ENCODE data around the gene TMEM132D.

TMEM132D gene

DNA sequence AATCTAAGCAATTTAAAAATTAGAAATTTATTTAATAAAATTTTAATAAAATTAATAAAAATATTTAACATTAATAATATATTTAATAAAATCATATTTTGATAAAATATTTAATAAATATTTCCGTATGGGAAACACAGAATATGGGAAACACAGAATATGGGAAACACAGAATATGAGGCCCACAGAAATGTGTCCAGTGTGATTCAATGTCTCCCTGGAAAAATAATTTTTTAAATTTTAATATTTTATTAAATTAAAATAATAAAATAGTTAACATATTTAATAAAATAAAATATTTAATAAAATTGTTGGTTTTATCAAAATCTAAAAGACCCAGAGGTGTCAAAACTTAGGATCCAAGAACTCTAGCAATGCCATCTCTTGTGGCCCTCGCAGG, 186.4 kb downstream of the TMEM132D start:
- peak; percentile 67 for FAIRE-seq

DNA sequence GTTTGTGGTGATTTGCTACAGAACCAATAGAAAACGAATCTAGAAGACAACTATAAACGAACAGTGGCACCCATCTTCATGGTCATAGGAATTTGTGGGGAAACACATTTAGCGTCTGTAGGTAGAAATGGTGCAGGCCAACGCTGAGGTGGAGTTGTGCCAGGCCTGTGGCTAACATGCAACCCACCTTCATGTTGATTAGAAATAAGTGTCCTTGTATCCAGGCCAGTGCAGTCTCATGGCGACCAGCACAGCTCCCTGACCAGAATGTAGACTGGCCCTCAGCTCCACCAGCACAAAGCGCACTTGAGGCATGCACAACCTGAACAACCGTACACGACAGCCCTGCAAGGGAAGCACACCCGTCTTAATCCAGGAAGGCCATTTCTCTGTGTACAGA, 187.0 kb downstream of the TMEM132D start:
- FAIRE-seq = no peak

DNA sequence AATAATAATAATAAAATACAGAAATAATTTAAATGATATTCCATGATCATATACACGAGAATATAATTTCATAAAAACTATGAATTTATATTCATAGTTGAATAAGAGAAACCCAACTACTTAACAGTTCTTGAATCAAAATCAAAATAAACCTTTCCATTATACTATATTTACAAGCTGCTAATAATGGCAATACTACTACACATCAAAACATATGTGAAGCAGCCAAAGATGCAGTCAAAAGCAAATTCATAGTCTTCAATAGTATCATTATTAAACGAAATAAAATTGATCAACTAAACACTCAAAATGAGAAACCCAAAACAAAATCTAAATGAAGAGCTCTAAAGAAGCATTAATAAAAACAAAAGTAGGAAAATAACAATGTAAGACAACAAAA, 197.1 kb downstream of the TMEM132D start:
- FAIRE-seq = no peak

DNA sequence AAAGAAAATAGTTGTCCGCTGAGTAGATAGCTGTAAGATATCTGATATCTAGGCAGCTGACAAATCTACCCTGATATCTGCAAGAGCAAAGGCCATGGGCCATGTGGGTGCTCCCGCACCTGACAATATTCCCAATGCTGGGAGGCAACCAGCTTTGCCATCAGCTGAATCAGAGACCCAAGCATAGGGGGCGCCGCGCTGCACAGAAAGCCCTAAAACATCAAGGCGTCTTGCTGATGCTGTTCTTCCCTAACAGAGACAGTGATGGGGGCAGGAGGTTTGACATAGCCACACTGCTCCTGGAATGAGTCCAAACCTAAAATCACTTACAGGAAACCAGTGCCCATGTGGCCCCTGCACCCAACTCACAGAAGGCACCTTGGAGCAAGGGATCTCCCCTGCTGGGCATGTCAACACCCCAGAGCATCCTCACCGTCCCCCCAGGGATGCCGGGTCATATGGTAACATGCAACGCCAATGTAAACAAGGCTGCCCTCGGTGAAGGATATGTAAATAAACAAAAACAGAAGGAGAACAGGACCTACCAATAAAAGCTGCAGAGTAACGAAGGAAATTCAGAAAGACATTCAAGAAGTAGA, 199.5 kb downstream of the TMEM132D start:
- FAIRE-seq = no peak

DNA sequence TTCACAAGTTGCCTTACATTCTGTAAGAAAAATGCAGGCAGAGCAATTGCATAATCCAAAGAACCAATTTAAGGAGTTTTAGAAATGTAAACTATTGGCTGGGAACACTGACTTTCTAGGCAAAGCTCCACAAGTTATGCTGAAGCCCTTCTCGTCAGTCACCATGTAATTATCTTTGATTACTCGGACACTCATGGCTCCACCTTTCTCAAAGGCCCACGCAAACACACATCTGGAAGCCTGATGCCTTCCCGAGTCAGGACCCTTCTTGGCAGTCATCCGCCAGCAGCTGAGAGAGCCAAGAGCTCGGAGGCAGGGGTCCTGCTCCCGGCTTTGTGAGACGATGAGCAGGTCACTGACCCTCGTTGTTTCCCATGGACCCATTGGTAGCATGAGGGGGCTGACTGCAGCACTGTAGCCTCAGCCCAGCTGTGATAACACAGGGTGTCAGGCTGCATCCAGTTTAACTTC, 202.2 kb downstream of the TMEM132D start:
- no peak for FAIRE-seq

DNA sequence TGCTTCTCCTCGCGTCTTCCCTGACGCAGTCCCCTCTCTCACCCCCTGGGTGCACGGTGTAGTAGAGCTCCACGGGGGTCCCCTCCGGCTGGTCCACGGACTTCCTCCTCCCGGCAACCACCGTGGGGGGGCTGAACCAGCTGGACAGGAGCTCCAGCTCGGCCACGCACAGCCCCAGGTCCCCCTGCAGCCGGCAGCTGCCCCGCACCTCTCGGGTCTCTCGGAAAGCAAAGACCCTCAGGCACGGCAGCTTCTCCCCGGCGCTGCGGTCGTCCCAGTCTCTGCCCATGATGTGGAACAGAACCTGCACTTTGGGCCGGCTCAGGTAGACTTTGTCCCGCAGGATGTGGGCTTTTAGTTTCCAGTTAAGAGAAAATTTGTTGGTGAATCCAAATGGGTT, 203.8 kb downstream of the TMEM132D start:
- no peak for FAIRE-seq

DNA sequence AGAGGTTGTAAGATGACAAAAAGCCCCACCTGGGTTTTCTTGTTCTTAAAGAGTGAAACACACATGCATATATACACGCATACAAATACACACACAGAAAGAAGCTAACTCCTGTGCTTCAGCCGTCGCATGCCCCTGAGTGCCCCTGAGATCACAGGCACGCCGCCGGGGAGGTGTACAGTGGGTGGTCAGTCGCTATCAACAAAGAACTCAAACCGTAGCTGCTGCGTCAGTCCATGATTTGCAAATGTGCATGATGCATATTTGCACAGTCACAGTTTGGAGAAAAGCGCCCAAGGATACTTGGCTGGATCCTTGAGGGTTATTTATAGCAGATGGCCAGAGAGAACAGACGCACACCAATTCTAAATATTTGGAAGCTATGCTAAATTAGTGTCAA, 206.9 kb downstream of the TMEM132D start:
- no peak for FAIRE-seq

DNA sequence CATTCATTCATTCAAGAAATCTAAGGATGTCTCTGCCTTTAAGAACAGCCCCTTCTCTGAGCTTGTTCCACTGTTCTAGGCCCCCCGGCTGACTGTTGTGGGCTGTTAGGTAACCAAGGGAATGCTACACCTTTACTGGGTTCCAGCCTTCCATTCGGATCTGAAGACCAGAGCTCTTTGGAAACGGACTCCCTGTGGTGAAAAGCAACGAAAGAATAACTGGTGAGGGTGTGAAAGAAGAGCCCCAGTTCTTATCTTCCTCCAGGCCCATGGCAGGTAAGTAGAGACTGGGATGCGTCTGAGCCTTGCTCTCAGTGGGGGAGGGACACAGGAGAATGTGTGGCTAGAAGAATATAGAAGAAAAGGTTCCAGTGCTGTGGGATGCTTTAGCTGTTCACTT, 207.4 kb downstream of the TMEM132D start:
- FAIRE-seq = no peak

DNA sequence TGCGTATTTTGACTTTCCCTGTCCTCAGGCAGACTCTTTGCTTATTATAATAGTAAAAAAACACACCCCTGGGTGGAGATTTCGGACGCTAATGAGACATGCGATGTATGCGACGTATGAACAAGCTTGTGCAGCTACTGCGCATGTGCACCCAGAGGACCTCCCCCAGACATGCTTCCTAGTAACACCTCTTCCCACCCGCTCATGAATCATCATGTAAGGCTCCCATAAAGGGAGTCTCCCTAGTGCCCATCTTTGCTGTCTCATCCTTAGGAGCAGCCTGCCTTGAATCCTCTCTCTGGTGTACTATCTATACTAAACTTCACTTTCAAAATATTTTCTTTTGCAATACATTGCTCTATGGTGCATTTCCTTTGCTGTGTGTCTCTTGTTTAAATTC, 210.1 kb downstream of the TMEM132D start:
- no peak for FAIRE-seq

DNA sequence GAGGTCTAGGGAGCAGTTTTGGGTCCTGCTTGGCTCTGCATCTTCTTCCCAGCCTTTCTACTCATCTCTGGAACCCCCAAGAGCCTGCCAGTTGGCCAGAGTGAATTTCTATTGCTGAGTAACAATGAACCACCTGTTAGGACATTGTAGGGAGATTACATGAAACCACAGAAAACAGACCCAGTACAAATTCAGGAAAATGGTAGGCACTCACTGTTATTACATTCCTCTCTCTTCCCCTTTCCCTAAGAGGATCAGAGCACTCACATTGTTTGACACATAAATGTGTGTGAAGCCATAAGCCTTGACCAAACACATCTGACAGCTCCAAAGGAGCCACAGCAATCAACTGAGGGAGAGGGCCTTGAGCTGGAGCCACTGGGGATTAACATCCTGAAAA, 216.1 kb downstream of the TMEM132D start:
- no peak for FAIRE-seq

DNA sequence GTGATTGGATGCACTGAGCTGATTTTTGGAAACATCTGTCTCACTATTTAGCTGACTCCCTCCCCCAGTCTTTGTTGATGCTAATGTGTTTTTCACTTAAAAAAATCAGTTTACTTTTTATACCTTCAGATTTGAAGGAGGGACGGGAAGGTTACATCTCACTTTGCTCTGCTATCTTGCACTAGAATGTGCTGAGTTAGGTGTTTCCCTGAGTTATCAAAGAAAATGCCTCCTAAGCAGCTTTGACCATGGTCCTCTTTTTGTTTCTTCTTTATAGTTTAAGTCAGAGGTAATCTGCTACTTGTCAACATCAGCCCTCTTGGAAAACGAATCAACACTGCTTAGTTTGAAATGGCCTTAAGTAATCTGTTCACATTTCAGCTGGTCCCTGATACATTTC, 222.0 kb downstream of the TMEM132D start:
- FAIRE-seq = no peak

DNA sequence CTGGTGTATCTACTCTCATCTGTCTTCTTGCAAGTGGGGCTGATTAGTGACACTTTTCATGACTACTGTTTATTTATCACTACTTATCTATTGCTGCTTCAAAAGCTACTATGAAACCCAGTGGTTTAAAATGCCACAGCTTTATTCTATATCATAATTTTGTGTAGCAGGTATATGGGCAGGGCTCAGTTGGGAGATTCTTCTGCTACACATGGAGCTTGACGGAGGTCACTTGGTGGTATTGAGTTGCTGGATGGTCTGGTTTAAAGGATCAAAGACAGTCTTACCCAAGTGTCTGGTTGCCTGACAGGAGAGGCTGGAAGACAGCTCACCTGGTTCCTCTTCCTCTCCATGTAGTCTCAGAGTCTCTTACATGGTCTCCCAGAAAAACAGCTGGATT, 222.7 kb downstream of the TMEM132D start:
- FAIRE-seq = no peak

DNA sequence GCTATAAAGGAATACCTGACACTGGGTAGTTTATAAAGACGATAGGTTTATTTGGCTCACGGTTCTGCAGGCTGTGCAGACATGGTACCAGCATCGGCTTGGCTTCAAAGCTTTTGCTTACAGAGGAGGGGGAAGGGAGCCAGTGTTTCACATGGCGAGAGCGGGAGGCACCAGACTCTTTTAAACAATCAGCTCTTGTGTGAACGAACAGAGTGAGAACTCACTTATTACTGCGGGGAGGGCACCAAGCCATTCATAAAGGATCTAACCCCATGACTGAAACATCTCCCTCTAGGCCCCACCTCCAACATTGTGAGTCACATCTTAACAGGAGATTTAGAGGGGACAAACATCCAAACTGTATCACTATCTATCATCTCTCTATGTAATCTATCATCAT, 227.4 kb downstream of the TMEM132D start:
- no peak for FAIRE-seq

DNA sequence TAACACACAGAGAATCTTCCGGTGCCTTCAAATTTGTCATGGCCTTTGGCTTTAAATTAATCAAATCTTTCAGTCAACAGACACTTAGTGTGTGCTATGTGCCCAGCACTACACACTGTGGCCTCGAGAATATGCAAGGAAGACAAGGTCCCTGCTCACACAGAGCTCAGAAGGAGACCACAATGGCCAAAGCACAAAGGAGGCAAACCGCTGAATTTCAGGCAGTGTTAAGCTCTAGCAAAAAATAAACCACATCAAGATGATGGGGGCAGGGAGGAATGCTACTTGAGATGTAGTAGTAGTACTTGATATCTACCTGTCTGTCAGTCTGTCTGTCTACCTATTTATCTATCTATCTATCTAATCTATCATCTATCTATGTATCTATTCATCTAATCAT, 227.9 kb downstream of the TMEM132D start:
- no peak for FAIRE-seq

DNA sequence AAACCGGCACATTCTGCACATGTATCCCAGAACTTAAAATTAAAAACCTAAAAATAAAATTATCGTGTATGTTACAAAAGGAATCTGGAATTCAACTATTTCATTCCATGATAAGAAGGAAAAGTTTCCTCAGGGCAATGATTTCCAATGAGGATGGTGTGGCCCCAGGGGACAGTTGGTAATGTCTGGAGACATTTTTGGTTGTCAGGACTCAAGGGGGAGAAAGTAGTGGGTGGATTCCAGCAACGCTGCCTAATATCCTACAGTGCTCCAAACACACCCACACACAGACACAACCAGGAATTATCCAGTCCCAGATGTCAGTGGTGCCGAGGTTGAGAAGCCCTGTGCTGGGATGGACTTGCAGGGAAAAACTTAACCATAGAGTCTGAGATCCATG, 228.3 kb downstream of the TMEM132D start:
- FAIRE-seq = no peak

DNA sequence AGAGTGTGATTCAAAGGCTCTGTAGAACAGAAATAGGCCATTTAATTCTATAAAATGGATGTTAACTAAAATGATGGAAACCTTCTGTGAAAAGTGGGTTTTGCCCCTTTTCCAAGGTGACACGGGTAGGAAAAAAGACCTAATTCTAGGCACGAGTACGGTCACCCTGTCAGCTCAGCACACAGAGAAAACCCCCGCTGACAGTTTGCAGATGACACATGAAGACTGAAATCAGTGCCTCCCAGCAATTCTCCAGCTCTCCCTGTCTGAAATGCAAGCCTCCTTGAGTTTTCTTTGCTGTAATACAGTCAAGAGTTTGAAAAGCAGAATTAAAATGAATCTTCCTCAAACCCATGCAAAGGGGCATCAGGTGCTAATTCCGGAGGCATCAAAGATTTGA, 230.0 kb downstream of the TMEM132D start:
- FAIRE-seq = no peak

DNA sequence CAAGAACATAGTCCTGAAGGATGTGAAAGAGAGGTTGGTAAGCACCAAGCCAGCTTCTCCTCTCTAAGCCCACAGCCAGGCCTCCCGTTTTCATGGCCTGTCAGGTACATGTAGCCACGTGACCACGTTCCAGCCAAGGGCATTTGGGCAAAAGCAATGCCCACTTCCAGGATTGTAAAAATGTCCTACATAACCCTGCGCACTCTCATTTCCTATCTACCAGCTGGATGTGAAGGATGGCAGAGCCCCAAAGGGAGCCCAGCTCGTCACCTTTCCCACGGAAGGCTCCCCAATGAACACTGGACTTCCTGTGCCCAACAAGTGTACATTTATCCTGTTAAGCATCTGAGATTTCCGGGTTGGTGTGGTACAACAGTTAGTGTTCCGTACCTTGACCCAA, 231.7 kb downstream of the TMEM132D start:
- no peak for FAIRE-seq

DNA sequence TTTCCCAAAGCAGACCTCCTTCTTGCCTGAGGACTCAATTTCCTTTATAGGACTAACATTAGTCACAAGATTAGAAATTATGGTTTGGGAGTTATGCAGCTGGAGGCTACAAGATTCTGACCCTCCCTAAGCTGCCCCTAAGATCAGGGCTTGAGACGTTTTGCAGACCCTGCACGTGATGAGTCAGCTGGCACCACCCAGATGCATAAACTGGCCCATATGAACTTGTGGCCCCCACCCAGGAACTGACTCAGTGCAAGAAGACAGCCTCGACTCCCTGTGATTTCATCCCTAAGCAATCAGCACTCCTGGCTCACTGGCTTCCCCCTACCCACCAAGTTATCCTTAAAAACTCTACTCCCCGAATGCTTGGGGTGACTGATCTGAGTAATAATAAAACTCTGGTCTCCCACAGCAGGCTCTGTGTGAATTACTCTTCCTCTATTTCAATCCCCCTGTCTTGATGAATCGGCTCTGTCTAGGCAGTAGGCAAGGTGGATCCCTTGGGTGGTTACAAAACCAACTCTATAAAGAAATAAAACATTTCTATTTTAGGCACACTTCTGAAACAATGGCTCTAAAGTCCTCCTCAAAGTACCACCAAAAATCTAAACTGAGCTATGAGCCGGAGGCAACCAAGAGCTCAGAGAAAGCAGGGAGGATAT, 233.4 kb downstream of the TMEM132D start:
- FAIRE-seq = no peak

DNA sequence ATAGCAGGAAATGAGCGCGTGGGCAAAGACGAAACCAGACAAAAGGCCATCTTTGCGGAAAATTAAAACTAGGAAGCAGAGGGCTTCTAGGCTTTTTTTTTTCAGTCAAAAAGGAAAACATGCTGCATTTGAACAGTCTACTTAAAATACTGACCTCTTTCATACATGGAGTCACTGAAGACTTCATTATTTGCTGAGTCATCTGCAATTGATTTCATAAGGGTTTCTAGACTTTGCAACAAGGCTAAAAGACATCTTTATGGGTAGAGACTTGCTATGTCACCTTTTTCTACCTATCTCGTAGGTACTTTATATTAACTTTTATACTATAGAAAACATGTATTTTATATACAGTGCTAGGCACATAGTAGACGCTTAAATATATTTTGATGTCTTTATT, 238.4 kb downstream of the TMEM132D start:
- no peak for FAIRE-seq

DNA sequence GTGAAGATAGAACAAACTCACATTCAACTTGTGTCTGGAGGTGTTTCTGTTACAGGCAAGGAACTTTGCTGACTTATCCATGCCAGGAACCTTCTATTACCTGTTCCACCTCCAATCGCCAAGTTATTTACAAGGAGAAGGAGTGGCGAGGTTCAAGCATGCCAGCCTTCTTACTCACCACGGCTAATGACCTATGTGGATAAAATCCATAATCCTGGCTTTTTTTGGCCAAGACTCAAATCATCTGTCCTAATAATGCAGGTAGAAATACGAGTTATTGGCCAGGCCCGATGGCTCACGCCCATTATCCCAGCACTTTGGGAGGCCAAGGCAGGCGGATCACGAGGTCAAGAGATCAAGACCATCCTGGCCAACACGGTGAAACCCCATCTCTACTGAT, 241.6 kb downstream of the TMEM132D start:
- no peak for FAIRE-seq

DNA sequence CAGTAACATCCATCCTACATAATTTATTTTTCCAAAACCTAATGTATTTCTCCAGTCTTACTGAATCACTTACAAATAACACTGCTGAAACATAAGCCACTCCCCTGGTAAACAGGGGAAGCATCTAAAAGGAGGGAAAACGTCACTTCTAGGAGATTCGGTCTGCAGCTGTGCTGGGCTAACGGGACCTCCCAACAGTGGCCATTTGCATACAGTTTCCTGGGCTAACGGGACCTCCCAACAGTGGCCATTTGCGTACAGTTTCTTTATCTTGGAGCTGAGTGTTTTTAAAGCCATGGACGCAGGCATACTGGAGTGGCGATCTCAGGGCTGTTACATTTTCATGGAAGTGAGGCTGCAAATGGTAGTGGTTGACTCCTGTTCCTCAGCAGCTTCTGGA, 242.9 kb downstream of the TMEM132D start:
- no peak for FAIRE-seq

DNA sequence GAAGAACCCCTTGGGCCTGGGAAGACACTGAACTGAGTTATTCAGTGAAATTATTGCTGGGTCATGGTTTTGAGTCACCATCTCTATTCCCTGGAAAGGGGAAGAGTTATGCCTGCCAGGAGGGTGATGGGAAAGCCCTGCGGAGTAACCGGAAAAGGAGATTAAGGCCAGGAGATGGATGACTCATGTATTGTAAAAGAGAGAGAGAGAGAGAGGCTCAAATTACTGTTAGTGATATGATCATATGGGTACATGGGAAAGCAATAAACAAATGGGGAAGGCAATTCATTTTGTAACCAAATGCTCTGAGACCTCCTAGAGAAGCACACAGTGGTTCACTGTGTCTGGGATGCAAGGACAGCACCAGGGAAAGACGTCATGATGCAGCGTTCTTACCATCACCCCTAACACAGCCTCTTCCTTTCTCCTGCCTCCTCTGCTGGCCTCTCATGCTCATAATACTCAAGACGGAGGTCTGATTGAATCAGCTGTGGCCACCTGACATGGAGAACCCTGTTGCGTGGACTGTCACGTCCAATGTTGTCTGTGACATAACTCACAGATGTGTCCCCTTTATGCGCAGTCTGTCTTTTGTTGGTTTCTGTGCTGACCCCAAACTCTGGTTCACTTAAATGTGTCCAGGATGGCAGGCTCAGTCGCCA, 243.7 kb downstream of the TMEM132D start:
- FAIRE-seq = no peak

DNA sequence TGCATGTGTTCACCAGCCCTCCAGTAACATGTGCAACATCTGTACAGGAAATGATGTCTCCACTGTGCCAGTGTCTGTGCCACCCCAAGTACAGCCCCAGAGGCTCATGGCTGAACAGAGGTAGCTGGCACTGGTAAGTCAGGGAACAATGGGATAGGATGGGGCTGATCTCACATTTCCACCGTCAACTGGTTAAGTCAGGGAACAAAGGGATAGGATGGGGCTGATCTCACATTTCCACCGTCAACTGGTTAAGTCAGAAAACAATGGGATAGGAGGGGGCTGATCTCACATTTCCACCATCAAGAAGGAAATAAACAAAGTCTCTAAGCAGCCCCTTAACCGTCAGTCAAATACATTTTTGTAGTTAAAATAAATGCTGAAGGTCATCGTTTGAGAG, 246.6 kb downstream of the TMEM132D start:
- FAIRE-seq = no peak

DNA sequence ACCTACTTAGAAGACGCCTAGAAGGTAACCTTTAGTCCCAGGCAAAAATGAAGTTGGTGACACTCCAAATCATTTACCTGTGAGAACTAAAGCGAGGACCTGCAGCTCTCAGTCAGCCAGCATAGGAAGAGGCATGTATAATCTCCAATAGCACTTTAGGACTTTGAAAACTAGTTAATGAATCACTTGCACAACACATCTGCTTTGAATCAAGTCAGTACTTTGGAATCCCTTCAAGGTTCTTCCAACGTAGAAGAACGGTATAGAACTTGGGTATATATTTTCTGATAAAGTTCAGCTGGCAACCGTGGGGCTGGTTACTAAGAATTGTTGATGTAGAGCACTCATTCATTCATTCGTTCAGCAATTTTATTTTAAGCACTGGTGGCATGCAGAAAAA, 251.9 kb downstream of the TMEM132D start:
- FAIRE-seq = no peak

DNA sequence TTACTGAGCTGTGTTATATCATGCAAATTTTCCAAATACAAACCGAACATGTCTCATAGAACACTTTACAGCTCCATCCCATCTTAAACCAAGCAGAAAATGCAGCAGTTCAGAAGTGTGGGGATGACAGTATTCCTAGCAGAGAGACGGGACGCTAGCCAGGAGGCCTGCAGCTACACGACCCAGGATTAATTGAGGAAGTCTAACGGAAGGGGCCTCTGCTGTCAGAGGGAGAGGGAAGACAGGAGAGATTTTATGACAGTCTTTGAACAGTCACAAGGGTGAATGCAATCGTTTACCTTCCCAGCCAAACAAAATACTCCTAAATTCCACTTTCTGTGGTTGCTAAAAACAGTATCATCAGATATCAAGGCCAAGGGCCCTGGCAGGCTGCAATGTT, 261.9 kb downstream of the TMEM132D start:
- no peak for FAIRE-seq

Measured in G401.6 (cell line).